NK-92 treated with Interleukin-12 subunit alpha and Interleukin-12 subunit beta, amount 100 ng/mL, for 24 hours (cell line): ENCODE measurements around the gene FOXC2.
A peak's percentile ranks its signal among the peaks of the same experiment; 100 is the strongest.

Experiments
- DNase-seq: peaks from one replicate; lab custom pipeline; 2025; lab: John Stamatoyannopoulos, UW

Gene FOXC2

GRCh38 chr16:86533076-86533475, 33.6 kb upstream of the FOXC2 start:
- no peak for DNase-seq

- DNase-seq = no peak
Observed at GRCh38 chr16:86533767-86534351, 32.8 kb upstream of the FOXC2 start.

DNA sequence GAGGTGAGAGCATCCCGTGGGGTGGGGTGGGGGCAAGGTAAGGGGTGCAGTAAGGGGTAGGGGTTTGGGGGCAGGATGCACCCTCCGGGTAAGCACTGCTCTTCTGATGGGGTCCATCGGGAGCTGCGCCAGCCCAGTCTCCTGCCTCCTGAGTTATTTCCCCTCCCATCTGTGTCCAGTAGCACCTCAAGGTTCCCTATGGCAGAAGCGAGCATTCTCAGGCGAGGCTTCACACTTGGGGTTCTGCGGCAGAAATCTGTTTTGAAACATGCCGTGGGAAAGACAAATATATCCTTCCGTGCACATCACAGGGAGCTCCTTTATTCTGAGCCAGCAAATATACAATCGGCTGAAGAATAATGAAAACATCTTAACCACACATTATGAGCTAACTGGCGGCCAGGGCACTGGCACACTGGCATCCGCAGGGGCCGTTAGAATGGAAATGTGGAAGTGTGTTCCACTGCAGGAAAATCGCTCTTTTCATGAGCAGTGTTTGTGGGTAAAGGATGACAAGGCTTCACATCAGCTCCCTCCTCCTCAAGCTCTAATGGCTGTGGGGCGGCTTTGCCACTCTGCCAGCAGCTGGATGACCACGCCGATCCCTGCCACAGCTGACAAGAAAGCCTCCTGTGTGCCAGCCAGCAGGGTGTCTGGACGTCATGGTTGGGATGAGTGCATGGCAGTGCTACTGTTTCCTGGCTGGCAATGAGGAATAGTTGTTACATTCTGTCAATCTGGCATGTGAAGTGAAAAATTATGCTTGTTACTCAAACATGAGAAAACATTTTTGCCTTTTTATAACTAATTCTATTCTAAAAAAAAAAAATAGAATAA, 31.6 kb upstream of the FOXC2 start:
- DNase-seq = no peak

DNA sequence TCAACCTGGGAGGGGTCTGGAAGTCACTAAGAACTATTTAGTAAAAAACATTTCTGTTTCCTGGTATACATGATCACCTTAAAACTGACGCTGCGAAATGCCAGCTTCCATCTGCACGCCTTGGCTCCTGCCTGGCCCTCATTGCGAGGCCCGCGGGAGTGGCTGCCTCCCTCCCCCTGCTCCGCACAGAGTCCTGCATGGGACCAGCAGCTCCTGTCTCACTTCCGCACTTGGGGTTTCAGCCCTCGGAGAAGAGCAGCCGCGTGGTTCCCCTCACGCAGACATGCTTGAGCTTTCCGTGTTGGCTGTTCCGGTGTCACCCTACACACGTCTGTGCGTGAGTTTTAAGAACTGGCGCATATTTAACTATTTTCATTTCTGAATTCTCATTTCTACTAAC, 30.0 kb upstream of the FOXC2 start:
- DNase-seq = no peak

- DNase-seq = no peak
Observed at GRCh38 chr16:86537486-86537885, 29.1 kb upstream of the FOXC2 start.

DNA sequence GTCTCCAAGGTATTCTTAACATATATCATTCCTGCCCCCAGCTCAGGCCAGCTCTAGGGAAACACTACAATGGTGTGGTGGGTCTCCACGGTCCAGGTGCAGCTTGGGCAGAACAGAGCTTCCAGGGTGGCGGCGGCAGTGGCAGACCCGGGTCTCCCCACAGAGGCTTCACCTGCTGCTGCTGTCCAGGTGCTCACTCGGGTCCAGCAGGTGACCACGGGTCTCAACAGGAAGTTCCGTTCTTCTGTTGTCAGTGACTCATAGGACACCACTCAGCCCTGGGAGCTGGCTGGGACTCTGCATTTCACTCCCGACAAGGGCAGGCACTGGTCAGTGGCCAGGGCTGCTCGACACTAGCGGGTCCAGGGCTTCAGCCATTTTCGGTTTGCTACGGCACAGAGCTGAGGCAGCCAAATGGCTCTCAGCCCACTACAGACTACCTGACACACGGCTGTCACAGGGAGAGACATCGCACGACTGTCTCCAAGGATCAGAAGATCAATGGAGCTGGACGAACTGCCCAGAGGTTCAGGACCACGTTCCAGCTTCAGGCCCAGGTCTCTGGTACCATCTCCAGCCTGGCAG, 28.3 kb upstream of the FOXC2 start:
- DNase-seq = no peak

- DNase-seq = no peak
Observed at GRCh38 chr16:86540894-86541293, 25.7 kb upstream of the FOXC2 start.

DNA sequence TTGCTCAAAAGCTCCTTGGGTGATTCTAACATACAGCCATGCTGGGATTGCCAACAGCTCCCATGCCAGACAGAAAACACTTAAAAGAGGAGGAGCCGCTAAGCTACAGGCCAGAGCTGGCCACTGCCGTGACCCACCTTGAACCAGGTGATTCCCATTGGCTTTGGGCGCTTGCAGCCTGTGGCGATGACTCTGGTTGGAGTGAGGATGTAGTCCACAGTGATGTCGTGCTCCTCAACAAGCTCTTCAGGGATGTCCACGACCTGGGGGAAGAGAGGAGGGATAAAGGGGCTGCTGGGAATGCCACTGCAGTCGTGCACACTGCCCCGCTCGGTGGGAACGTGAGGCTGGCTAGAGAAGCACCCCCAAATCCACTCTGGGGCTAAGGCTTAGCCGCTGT, 25.1 kb upstream of the FOXC2 start:
- no peak for DNase-seq

DNA sequence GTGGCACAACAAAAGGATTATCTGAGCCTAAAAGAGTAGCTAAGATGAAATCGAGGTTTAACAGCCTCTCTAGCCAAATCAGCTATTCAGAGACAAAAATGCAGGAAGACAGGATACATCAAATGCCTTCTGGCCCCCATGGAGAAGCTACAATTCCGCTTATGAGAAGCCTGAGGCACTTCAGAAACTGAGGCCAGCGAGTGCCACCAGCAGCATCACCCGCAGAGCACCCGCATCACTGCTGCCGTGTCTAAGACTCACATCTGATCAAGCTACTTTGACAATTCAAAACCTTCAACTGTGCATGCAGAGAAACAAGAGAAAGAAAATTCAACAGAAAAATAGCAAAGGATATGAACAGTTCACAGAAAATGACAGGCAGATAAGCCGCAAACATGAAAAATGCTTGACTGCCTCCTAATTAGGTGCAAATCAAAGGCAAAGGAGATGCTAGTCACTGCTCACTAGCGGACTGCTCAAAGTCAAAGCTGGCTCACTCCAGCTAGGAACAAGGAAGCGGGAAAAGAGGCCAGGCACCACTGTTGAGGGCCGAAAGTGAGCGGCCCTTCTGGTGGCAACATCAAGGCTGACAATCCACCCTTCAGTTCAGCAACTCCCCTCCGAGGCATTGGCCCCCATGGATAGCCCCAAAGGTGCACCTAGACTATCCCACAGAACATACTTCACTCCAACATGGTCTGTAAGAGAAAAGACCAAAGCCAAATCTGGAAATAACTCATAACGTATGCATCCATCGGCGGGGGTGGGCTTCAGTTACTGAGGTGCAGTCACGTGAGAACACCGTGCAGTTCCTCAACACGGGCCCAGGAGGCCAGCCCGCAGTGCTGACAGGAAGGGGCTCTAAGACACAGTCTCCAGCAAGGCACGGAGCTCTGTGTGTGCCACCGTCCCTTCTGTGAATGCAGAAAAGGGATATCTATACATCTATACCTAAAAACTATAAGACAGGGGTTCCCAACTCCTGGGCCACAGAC, 23.6 kb upstream of the FOXC2 start:
- DNase-seq = no peak

DNA sequence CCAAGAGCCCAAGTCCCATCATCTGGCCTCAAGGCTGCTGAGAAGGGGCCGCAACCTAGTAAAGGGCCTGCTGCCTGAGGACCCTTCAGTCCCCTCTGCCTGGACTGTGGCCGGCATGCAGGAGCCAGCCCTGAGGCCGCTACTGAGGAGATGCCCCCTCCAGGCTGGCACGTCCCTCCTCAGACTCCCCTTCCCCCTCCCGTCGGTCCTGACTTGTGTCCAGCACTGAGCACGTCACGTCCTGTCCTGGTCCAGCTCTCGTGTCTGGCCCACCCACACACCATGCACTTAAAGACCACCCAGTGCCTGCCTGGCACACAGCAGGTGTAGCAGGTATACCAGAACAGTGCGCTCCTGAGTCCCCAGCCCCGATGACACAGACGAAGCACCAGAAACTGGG, 21.1 kb upstream of the FOXC2 start:
- DNase-seq = no peak

GRCh38 chr16:86545954-86546637, 20.5 kb upstream of the FOXC2 start:
- no peak for DNase-seq

DNA sequence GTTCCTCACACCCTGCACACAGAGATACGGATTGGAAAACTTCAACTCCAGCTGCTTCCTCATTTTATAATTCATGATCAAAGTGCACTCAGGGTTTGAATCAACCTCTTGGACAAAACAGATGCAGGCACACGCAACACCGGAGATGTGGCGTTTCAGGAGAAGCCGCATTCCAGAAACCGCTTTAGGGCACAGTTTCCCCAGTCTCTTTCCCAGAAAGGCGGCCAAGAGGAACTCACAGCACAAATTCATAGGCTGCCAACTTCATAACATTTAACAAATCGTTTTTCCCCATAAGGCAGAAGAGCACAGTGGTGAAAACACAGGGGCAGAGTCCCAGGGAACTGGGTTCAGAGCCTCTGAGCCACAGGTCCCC, 20.0 kb upstream of the FOXC2 start:
- no peak for DNase-seq

- no peak for DNase-seq
Observed at GRCh38 chr16:86547286-86547685, 19.3 kb upstream of the FOXC2 start.

- no peak for DNase-seq
Observed at GRCh38 chr16:86549076-86549892, 17.3 kb upstream of the FOXC2 start.

DNA sequence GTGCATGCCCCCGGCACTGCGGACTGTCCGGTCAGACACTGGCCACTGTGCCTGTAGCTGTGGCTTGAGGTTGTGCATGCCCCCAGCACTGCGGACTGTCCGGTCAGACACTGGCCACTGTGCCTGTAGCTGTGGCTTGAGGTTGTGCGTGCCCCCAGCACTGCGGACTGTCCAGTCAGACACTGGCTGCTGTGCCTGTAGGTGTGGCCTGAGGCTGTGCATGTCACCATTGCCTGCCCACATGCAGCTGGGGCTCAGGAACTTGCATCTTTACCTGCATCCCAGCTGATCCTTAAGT, 16.8 kb upstream of the FOXC2 start:
- no peak for DNase-seq

DNA sequence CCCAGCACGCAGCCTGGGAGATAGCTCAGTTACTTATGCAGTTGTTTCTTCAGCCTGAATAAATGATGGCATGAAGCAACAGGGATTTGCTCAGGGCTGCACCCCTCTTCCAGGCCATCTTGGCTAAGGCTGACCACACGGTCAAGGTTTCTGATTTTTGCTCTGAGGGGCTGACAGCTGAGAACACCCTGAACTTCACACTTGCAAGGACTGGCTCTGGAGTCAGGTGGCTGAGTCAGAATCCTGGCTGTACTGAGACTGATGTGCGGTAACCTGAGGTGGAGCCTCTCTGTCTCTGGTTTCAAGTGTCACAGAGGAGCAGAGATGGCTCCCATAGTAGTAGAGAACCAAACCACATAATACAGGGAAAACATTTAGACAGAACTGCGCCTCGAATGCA, 16.3 kb upstream of the FOXC2 start:
- DNase-seq = no peak

GRCh38 chr16:86553356-86553755, 13.3 kb upstream of the FOXC2 start:
- DNase-seq = no peak

DNA sequence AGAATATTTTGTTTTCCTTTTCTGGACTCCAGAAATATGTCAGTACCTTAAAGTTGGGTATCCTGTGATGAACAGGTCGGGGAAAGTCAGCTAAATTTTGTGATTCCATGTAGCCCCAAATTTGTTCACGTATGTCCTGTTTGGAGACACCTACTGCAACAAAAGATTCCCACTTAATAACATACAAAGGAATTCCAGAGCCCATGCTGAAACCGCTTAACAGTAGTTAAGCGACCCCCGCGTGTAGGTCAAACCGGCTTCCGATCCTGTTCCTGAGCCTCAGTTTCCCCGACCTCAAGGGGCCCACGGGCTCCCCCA, 12.1 kb upstream of the FOXC2 start:
- DNase-seq = no peak

DNA sequence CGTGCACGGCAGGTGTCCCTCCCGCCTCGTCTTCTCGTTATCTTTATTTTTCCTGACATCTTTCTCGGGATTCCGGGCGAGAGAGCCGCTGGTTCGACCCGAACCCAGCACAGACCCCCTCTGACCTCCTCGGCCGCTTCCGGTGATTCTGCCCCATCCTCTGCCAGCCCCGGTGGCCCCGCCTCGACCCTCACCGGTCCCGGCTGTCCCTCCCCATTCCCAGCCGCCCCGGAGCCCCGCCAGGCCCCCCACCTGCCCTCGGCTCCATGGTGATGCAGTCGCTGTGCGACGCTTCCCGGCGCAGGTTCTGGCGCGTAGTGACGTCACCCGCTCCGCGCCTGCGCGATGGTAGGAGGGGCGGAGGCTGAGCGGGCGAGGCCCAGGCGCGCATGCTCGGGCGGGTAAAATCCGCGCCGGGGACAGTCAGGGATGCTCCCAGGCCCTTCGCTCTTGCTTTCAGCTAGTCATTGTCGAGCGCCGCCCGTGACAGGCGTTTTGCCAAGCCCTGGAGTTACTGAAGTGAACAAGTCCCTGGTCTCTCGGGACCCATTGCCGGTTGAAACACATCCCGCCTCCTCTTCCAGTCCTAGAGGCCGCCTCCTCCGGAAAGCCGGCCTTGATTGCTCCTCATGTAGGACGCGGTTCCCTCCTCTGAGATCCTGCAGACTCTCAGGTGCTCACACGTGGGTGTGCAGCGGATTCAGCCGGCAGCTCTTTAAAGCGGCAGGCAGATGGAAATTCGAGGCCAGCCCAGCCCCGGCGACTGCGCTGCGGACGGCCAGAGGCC, 11.5 kb upstream of the FOXC2 start, which contains the start of gene MTHFSD:
Gene MTHFSD (minus strand): TSS at position 319 of the 787 bp plus-strand sequence. CDS start 51 bp downstream, at position 268.
- peak; percentile 78 for DNase-seq

GRCh38 chr16:86555704-86556075, 10.9 kb upstream of the FOXC2 start:
- no peak for DNase-seq
